Suppressor macrophage (primary cell): ENCODE results near the gene KIAA1328.
A peak's percentile ranks its signal among the peaks of the same experiment; 100 is the strongest.

Source experiments
- DNase-seq, 4 experiments: peaks; one replicate each; pipeline ENCODE4 v3.0.0-alpha.2; 2020 to 2022

The KIAA1328 gene

GRCh38 chr18:37222999-37223378 is 394.1 kb downstream of the KIAA1328 start:
- no peak for DNase-seq

GRCh38 chr18:37225279-37225678 is 396.4 kb downstream of the KIAA1328 start:
- no peak for DNase-seq

GRCh38 chr18:37230768-37231167 is 401.8 kb downstream of the KIAA1328 start:
- no peak for DNase-seq

- DNase-seq, result no peak
These were observed 402.3 kb downstream of the KIAA1328 start for GRCh38 chr18:37231251-37231650.

- no peak for DNase-seq
These were observed 406.7 kb downstream of the KIAA1328 start for GRCh38 chr18:37235583-37235982.

- DNase-seq, result peak in 3 of 4 experiments; percentile 38 to 55 (median 39)
These were observed 409.6 kb downstream of the KIAA1328 start for GRCh38 chr18:37238282-37239108.

- DNase-seq, result no peak
These were observed 413.2 kb downstream of the KIAA1328 start for GRCh38 chr18:37242091-37242490.

- DNase-seq, result no peak
These were observed 414.1 kb downstream of the KIAA1328 start for GRCh38 chr18:37242826-37243560.

- no peak for DNase-seq
These were observed 414.8 kb downstream of the KIAA1328 start for GRCh38 chr18:37243741-37244140.

- no peak for DNase-seq
These were observed 415.7 kb downstream of the KIAA1328 start for GRCh38 chr18:37244618-37245017.

- no peak for DNase-seq
These were observed 417.9 kb downstream of the KIAA1328 start for GRCh38 chr18:37246779-37247340.

GRCh38 chr18:37247497-37248161 is 418.7 kb downstream of the KIAA1328 start:
- no peak for DNase-seq

GRCh38 chr18:37248281-37248680 is 419.4 kb downstream of the KIAA1328 start:
- DNase-seq, result no peak

GRCh38 chr18:37249171-37249886 is 420.4 kb downstream of the KIAA1328 start:
- no peak for DNase-seq

GRCh38 chr18:37249895-37250618 is 421.1 kb downstream of the KIAA1328 start:
- DNase-seq, result no peak

GRCh38 chr18:37251679-37252078 is 422.8 kb downstream of the KIAA1328 start:
- no peak for DNase-seq

- no peak for DNase-seq
These were observed 423.4 kb downstream of the KIAA1328 start for GRCh38 chr18:37252342-37252741.

- no peak for DNase-seq
These were observed 424.0 kb downstream of the KIAA1328 start for GRCh38 chr18:37252854-37253393.

GRCh38 chr18:37253394-37254235 is 424.7 kb downstream of the KIAA1328 start:
- peak in 1 of 4 experiments; percentile 4 for DNase-seq

GRCh38 chr18:37254236-37254754 is 425.4 kb downstream of the KIAA1328 start:
- DNase-seq, result no peak
